Mucosa of stomach (tissue), 1 donor: ENCODE data around the gene PFKFB2.

Experiments
- H3K27me3 ChIP-seq: one replicate; pipeline ENCODE4 v1.7.0; 2013; ENCODE audit warnings: mild to moderate bottlenecking, low read length; ENCODE audit not compliant: control insufficient read depth, insufficient read depth
- H3K36me3 ChIP-seq: one replicate; pipeline ENCODE4 v1.7.0; 2013; ENCODE audit warnings: low read length; ENCODE audit not compliant: control insufficient read depth, insufficient read depth
- H3K4me1 ChIP-seq: one replicate; pipeline ENCODE4 v1.7.0; 2013; ENCODE audit warnings: mild to moderate bottlenecking, low read length; ENCODE audit not compliant: control insufficient read depth, insufficient read depth
- H3K4me3 ChIP-seq: one replicate; pipeline ENCODE4 v1.7.0; 2013; ENCODE audit warnings: low read length
- H3K9ac ChIP-seq: one replicate; pipeline ENCODE4 v1.7.0; 2013; ENCODE audit warnings: mild to moderate bottlenecking, low read length, moderate library complexity
- H3K9me3 ChIP-seq: one replicate; pipeline ENCODE4 v1.7.0; 2013; ENCODE audit warnings: mild to moderate bottlenecking, low read length, moderate library complexity; ENCODE audit not compliant: control insufficient read depth
- donor health status: Pancreatic carcinoma.

The PFKFB2 gene

DNA sequence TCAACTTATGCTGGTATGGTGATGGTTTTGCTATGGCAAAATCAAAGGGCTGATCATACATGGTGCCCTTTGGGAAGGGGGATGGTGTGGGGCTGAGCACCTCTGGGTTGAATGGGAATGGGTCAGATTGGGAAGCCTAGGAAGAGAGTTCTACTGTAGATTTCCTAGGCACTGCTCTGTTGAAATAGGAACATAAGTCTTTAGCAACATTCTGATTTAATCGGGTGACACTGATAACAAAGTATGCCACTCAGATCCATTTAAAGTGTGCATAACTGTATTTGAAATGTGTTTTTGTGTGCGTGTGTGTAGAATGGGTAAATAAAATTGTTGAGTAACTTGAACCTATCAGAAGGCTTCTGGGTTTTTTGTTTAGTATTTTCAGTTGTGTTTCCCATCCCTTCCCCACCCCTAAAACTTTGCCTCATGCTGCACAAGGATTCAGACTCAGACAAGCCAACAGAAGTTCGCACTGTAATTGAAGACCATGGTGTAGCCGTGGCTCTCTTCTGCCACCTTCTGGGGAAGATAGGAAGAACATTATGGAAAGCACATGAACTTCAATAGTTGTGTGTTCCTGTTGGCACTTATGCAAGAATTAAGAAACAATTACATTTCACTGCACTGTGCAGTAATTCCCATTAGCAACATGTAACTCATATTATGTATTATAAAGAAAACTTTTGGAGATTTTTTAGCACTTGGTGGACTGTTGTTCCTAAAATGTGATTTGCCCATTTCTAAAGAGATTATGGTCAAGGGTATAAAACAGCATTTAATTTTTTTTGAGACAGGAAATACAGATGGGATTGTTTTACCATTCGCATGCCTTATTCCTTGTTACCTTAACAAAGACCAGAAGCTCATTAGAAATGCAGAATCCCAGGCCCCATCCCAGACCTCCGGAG lies 24.6 kb downstream of the PFKFB2 start:
- Histone ChIP-seq H3K9ac (no peak overlapping the region), H3K4me1 (peaks cover 21% of the 10 kb centered on the region), H3K9me3 (no peaks in the 10 kb centered on the region), H3K4me3 (no peak overlapping the region), H3K36me3 (no peaks in the 10 kb centered on the region), H3K27me3 (no peaks in the 10 kb centered on the region)

DNA sequence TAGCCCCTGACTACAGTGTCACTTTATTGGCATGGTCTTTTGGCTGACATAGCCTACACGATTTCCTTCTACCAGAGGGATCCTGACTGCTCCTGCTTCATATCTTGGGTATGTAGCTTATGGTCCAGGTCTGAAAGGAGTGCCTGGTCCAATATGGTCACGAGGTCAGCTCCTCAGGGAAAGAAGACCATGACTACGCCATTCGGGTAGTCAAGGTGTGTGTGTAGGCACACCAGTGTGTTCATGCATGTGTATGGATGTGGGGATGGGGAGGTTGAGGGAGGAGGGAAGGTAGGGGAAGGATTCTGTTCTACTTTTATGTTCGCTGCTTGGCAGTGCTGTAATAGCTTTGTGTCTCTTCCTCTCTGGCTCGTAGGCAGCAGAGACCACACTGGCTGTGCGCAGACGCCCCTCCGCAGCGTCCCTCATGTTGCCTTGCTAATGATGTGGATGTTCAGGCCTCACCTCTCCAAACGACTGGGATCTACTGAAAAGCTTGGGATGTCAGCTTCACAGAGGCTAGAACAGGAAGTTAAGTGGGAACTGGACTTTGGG lies 25.6 kb downstream of the PFKFB2 start:
- H3K4me3 ChIP-seq: no peak overlapping the region
- no peaks in the 10 kb centered on the region for H3K27me3 ChIP-seq
- H3K36me3 ChIP-seq: no peaks in the 10 kb centered on the region
- peaks cover 21% of the 10 kb centered on the region for H3K4me1 ChIP-seq
- no peaks in the 10 kb centered on the region for H3K9me3 ChIP-seq
- no peak overlapping the region for H3K9ac ChIP-seq

- Histone ChIP-seq H3K36me3 (no peaks in the 10 kb centered on the region), H3K9ac (no peak overlapping the region), H3K9me3 (no peaks in the 10 kb centered on the region), H3K27me3 (no peaks in the 10 kb centered on the region), H3K4me3 (no peak overlapping the region), H3K4me1 (peaks cover 21% of the 10 kb centered on the region)
Measured at GRCh38 chr1:207079706-207080241, 26.7 kb downstream of the PFKFB2 start.

DNA sequence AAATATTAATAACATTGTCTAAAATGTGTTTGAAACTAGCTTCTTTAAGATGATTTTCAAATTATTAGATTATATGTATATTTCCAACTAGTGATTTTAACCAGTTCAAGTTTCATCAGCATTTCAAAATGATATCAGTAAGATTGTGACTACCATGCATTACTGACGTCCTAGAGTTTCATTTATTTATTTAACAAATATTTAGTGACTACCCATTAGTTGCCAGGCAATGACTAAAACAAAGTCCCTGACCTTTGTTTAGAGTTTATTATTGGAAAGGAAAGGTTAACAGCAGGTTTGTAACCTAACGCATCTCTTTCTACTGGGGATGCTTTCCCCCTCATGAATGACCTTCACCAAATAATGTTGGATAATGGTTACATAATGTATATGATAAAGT lies 28.0 kb downstream of the PFKFB2 start:
- Histone ChIP-seq H3K36me3 (no peaks in the 10 kb centered on the region), H3K4me3 (no peak overlapping the region), H3K4me1 (peaks cover 21% of the 10 kb centered on the region), H3K27me3 (no peaks in the 10 kb centered on the region), H3K9ac (no peak overlapping the region), H3K9me3 (no peaks in the 10 kb centered on the region)

DNA sequence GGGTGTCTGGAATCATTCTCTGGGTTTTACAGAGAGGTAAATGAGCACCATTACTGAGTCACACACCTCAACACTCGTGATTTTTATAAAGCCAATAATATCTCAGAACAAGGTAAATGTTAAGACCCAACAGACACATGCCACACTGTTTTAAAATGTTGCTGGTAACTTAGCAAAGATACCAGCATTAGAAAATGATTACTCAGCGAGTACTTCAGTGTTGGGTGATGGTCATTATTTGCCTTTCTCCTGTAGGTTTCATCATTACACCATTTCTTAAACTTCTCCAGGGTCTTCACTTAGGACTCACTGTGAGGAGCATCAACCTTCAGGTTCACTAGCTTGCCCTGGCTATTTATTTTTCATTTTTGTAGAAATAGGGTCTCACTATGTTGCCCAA lies 28.7 kb downstream of the PFKFB2 start:
- no peaks in the 10 kb centered on the region for H3K36me3 ChIP-seq
- H3K9me3 ChIP-seq: no peaks in the 10 kb centered on the region
- H3K27me3 ChIP-seq: no peaks in the 10 kb centered on the region
- no peak overlapping the region for H3K4me3 ChIP-seq
- peaks cover 21% of the 10 kb centered on the region for H3K4me1 ChIP-seq
- H3K9ac ChIP-seq: no peak overlapping the region

DNA sequence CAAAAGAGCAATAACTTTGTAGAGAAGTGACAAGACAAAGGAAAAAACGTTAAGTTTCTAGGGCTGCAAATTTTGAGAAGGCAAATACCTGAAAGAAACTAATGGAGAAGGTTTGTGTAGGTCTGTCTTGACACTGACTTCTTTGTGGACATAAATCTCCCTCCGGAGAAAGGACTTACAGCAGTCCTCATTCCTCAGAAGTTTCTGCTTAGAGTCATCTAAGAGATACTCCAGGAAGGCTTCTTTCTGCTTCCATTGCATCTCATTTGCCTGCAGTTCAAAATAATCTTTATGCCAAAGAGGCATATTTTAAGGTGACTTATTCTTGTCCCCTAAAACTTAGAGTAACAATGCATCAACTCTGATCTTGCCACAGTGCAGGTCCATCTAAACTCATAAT lies 31.2 kb downstream of the PFKFB2 start:
- no peaks in the 10 kb centered on the region for H3K27me3 ChIP-seq
- no peaks in the 10 kb centered on the region for H3K9me3 ChIP-seq
- no peak overlapping the region for H3K4me3 ChIP-seq
- peaks cover 27% of the 10 kb centered on the region for H3K4me1 ChIP-seq
- no peak overlapping the region for H3K9ac ChIP-seq
- no peaks in the 10 kb centered on the region for H3K36me3 ChIP-seq

- no peak overlapping the region for H3K4me3 ChIP-seq
- H3K36me3 ChIP-seq: no peaks in the 10 kb centered on the region
- H3K9me3 ChIP-seq: no peaks in the 10 kb centered on the region
- no peak overlapping the region for H3K9ac ChIP-seq
- no peaks in the 10 kb centered on the region for H3K27me3 ChIP-seq
- H3K4me1 ChIP-seq: peaks cover 28% of the 10 kb centered on the region
Measured at GRCh38 chr1:207084701-207085180, 31.7 kb downstream of the PFKFB2 start.

- H3K27me3 ChIP-seq: no peaks in the 10 kb centered on the region
- H3K4me3 ChIP-seq: no peak overlapping the region
Measured at GRCh38 chr1:207085887-207086286, 32.8 kb downstream of the PFKFB2 start.

DNA sequence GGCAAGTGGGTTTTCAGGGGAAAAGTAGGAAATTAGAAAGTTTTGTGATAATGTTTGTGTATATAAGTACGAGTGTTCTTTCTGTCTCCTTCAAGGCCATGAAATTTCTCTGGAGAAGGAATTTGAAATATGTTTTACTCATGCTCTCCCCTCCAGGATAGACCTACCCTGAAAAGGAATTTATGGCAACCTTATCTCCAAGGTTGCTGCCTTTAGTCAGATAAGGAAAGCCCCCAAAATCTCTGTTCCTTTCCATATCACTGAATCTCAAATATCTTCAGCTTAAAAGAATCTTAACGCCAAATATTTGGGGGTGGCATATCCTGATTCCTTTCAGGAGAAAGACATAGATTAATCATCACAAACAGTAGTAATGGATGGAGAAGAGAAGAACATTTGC lies 35.1 kb downstream of the PFKFB2 start:
- Histone ChIP-seq H3K9ac (no peak overlapping the region), H3K36me3 (no peaks in the 10 kb centered on the region), H3K4me1 (peaks cover 20% of the 10 kb centered on the region), H3K4me3 (no peak overlapping the region), H3K9me3 (no peaks in the 10 kb centered on the region), H3K27me3 (no peaks in the 10 kb centered on the region)

More at GRCh38 chr1:207085887-207086286, 32.8 kb downstream of the PFKFB2 start:
- Histone ChIP-seq H3K36me3 (no peaks in the 10 kb centered on the region), H3K9me3 (no peaks in the 10 kb centered on the region), H3K9ac (no peak overlapping the region), H3K4me1 (peaks cover 26% of the 10 kb centered on the region)

DNA sequence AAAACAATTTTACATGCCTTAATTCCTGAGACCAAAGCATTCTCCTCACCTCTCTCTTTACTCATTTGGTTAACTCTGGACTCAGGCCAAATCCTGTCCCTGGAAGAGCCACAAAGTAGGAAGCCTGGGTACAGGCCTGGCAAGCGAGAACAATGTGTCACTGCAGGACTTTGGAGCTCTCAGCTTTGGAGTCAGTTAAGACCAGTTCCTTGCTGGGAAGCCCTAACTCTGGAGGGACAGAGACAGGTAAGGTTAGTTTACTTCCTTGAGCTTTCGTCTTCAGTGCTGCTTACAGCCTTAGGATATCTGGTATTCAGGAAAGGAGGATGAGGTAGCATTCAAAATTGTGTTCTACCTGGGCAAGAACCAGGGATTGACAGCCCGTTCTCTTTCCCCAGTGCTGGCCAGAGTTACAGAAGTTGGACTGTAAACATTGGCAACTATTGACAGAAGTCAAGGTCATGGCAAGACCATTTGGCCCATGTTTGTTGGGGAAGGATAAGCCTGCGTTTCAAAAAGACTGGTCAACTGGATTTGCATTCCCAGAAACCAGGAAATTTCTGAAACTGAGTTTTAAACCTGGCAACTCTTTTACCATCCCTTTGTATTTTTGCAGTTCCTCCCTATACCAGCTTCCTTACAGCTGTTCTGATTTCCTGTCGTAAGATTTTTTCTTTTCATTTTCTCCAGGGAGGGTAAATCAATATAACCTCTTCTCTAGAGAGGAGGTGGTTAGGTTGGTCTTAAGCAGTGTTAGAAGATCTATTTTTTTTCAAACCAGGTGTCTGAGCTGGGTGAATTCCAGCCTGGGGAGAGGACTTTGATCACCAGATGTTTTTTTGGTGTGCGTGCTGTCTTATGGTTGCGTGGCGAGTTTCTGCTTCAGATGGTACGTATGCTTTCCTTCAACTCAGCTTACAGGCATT lies 35.9 kb downstream of the PFKFB2 start, which contains the start of gene C4BPB:
Gene C4BPB (plus strand): TSS at position 160 of the 926 bp plus-strand sequence. CDS start 672 bp downstream, at position 832.
- H3K9ac ChIP-seq: no peak within 1 kb of the TSS
- no peaks in the 10 kb centered on the region for H3K27me3 ChIP-seq
- peaks cover 20% of the 10 kb centered on the region for H3K4me1 ChIP-seq
- no peak within 1 kb of the TSS for H3K4me3 ChIP-seq
- H3K36me3 ChIP-seq: no peaks in the 10 kb centered on the region
- no peaks in the 10 kb centered on the region for H3K9me3 ChIP-seq

- Histone ChIP-seq H3K27me3 (no peaks in the 10 kb centered on the region), H3K4me3 (no peak overlapping the region), H3K9ac (no peak overlapping the region), H3K4me1 (peaks cover 20% of the 10 kb centered on the region), H3K9me3 (no peaks in the 10 kb centered on the region), H3K36me3 (no peaks in the 10 kb centered on the region)
Measured at GRCh38 chr1:207089627-207090355, 36.7 kb downstream of the PFKFB2 start.
